Heart left ventricle (tissue), 16 donors: ENCODE data around the gene SMPD3. TPM values are rescaled to one million over a fixed set of nuclear protein-coding genes. Genes with fewer than 3 reads are reported as not detected.

ENCODE experiments used
- ATAC-seq, 4 donors: fragments of 200-7000 bp; cut with Tn5 transposase; one replicate each; pipeline ENCODE4 v1.9.1; 2020 to 2022; ENCODE audit warnings: moderate library complexity in 4 of 4, mild to moderate bottlenecking in 3 of 4, moderate number of reproducible peaks in 1 of 4
- DNase-seq, 5 donors: peaks; one replicate each; pipeline ENCODE4 v3.0.0-alpha.2; 2020
- H3K27ac ChIP-seq, 12 donors: fragments of 200-600 bp; sonication (generic) in 4 of 12; one replicate each; pipeline versions ENCODE4 v1.5.0 to v1.8.0; 2016 to 2022; ENCODE audit warnings: mild to moderate bottlenecking in 2 of 12
- H3K27me3 ChIP-seq, 9 donors: fragments of 200-600 bp; sonication (generic) in 2 of 9; one replicate each; pipeline versions ENCODE4 v1.5.1 to v1.8.0; 2016 to 2022; ENCODE audit warnings: mild to moderate bottlenecking in 3 of 9
- H3K36me3 ChIP-seq, 9 donors: fragments of 200-600 bp; sonication (generic) in 2 of 9; one replicate each; pipeline versions ENCODE4 v1.5.0 to v1.8.0; 2018 to 2022; ENCODE audit warnings: mild to moderate bottlenecking in 2 of 9
- H3K4me1 ChIP-seq, 12 donors: fragments of 200-600 bp; sonication (generic) in 4 of 12; one replicate each; pipeline versions ENCODE4 v1.5.0 to v1.8.0; 2016 to 2022; ENCODE audit warnings: mild to moderate bottlenecking in 3 of 12
- H3K4me3 ChIP-seq, 12 donors: fragments of 200-600 bp; sonication (generic) in 4 of 12; one replicate each; pipeline versions ENCODE4 v1.5.0 to v1.8.0; 2017 to 2022; ENCODE audit warnings: mild to moderate bottlenecking in 9 of 12, moderate library complexity in 4 of 12
- H3K9me3 ChIP-seq, 12 donors: fragments of 200-600 bp; sonication (generic) in 4 of 12; one replicate each; pipeline versions ENCODE4 v1.5.0 to v1.8.0; 2016 to 2022; ENCODE audit warnings: mild to moderate bottlenecking in 1 of 12
- POLR2A ChIP-seq, 2 donors: fragments of 450-650 bp; IDR thresholded peaks; one replicate each; pipeline ENCODE4 v1.6.1; 2017; ENCODE audit warnings: antibody characterized with exemption in 2 of 2, mild to moderate bottlenecking in 2 of 2, moderate library complexity in 2 of 2
- WGBS, 4 donors: extraction: QIAGEN DNeasy Blood & Tissue Kit in 2 of 4; methylation state at CpG; one replicate each; pipeline versions ENCODE4 v1.1.5 to v1.1.7; 2013 to 2018; 5-methylcytosine and 5-hydroxymethylcytosine counted together
- intact Hi-C, 10 donors: fragments of 100-400 bp; cut with DNase I; formaldehyde crosslinking; loops; one replicate each; pipeline versions ENCODE4 v1.11.1 to v1.14.2; 2022
- polyA plus RNA-seq, 2 donors: library from polyadenylated mRNA; stranded (reverse); fragments of 200-250 nt; gene quantifications; one replicate each; pipeline ENCODE4 v1.2.3, GENCODE V29; 2013
- total RNA-seq, 9 donors: library from RNA; depleted of rRNA in 2 of 9; stranded (reverse); fragments of >200 nt in 2 of 9; fragmentation: NEBNext Ultra II Directional in 3 of 9; extraction: Animal tissue kit (Norgen Biotek cat#: 25700) in 3 of 9; gene quantifications; one replicate each; pipeline versions ENCODE4 v1.1.0 to v1.2.4, GENCODE V29; 2016 to 2023
- TF ChIP-seq, protein P1 (sequence below), 12 donors: fragments of 200-600 bp; sonication (generic) in 4 of 12; IDR thresholded peaks; one replicate each; pipeline versions ENCODE4 v1.5.0 to v1.8.0; 2018 to 2022; ENCODE audit warnings: antibody characterized with exemption in 12 of 12, mild to moderate bottlenecking in 5 of 12
- donor health status: ischemic (EF 13 %, LVEDD 7.1; RV severe dilation, severe dysfunction).
- donor health status: healthy with polysubstance abuse.
- donor health status: DM: no; HTN: yes; CAD: no.
- donor health status: DM: no; HTN: no; CAD: no.
- donor health status: ischemic (EF 25% LVEDD 6.9; RV normal size, moderate dysfunction).
- donor health status: ischemic (EF 25% LVEDD 5.7; RV mildly dilated, moderate dysfunction).
- donor health status: healthy.
- donor health status: DM: yes; HTN: yes; CAD: no.
- donor health status: ischemic (EF 35%, LVEDD 5.7; RV mildly dilated, moderate dysfunction).
- donor health status: nonischemic (EF 11% LVEDD 7.7; RV severe dilation, severe dysfunction).
- donor health status: DM: yes; HTN: yes; CAD: no.
- donor health status: PGD.
- donor health status: ischemic (EF 29% LVEDD 5.4; RV normal size, mild dysfunction).
- donor health status: nonischemic (EF 23%, LVEDD 6.1; RV moderate dilation, normal function).

The SMPD3 gene
- total and polyA plus RNA-seq, 11 donors, result 0.07 to 14.4 (median 0.17) TPM; not detected in 3

DNA sequence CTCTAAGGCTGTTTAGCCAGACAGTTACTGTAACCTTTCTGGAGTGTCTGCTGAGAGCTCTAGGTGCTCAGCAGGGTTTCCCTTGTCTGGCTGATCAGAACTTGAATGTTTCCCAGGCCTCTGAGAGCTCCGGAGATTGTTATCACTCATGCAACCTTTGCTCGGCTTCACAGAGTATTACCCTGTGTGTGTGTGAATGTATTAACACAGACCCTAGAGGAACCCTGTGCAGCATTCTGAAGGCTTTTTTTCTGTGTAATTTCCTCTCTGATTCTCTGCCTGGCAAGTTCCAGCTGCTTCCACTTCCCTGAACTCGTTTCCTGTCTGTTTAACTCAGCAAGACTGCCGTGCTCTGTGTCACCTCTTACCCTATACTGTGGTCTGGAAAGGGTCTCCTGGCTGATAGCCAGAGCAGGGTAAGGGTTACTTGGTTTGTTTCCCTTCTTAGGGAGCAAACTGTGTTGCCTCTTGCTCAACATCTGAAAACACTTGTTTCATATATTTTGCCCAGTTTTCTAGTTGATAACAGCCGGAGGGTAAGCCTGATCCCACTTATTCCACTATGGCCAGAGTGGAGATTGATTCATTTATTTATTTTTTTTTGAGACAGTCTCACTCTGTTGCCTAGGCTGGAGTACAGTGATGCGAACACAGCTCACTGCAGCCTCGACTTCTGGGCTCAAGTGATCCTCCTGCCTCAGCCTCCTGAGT is 115.7 kb downstream of the SMPD3 start:
- TF ChIP-seq, protein P1, sequence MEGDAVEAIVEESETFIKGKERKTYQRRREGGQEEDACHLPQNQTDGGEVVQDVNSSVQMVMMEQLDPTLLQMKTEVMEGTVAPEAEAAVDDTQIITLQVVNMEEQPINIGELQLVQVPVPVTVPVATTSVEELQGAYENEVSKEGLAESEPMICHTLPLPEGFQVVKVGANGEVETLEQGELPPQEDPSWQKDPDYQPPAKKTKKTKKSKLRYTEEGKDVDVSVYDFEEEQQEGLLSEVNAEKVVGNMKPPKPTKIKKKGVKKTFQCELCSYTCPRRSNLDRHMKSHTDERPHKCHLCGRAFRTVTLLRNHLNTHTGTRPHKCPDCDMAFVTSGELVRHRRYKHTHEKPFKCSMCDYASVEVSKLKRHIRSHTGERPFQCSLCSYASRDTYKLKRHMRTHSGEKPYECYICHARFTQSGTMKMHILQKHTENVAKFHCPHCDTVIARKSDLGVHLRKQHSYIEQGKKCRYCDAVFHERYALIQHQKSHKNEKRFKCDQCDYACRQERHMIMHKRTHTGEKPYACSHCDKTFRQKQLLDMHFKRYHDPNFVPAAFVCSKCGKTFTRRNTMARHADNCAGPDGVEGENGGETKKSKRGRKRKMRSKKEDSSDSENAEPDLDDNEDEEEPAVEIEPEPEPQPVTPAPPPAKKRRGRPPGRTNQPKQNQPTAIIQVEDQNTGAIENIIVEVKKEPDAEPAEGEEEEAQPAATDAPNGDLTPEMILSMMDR (IDR thresholded peaks at IDR 0.05), result no peak
- TF ChIP-seq POLR2A (IDR thresholded peaks at IDR 0.05), result no peak
- Histone ChIP-seq H3K4me1 (peaks cover 0 to 35% (median 7%) of the 10 kb centered on the region in 12 donors), H3K4me3 (no peak overlapping the region), H3K36me3 (peaks cover 0 to 76% (median 28%) of the 10 kb centered on the region in 9 donors), H3K27ac (peak overlapping the region in 10 of 12 donors; percentile 18 to 82 (median 50)), H3K27me3 (no peaks in the 10 kb centered on the region), H3K9me3 (no peaks in the 10 kb centered on the region)
- peak in 3 of 5 donors; percentile 50 to 67 (median 64) for DNase-seq
- ATAC-seq, result peak in 3 of 4 donors; percentile 27 to 69 (median 65)
- intact Hi-C loops, result no loop called here
- 54 to 59% (median 56%) methylated on average over 7 of the region's 7 CpGs for WGBS, 4 donors

DNA sequence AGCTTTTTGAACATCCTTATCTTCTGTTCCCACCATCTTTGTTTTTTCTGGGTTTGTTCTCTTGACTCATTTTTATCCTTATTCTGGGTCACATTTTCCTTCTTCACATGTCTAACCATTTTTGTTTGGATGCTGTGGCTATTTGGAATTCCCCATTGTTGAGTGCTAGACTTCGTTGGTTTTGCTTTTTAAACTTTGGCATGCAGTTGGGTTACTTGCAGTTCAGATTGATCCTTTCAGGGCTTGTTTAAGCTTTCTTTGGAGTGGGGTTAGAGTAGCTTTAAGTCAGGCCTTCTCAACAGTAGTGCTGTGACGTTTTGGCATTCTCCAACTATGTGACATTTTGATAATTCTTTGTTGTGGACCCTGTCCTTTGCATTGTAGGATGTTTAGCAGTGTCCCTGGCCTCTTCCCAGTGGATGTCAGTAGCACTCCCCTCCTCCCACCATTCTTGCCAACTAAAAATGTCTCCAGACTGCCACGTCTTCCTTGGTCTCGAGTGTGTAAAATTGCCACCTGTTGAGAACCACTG is 116.4 kb downstream of the SMPD3 start:
- intact Hi-C loops, result no loop called here
- no peak for TF ChIP-seq POLR2A (IDR thresholded peaks at IDR 0.05)
- TF ChIP-seq, protein P1 (IDR thresholded peaks at IDR 0.05), result no peak
- Histone ChIP-seq H3K27me3 (no peaks in the 10 kb centered on the region), H3K4me1 (peaks cover 0 to 35% (median 7%) of the 10 kb centered on the region in 12 donors), H3K27ac (peak overlapping the region in 9 of 12 donors; percentile 18 to 82 (median 51)), H3K9me3 (no peaks in the 10 kb centered on the region), H3K4me3 (no peak overlapping the region), H3K36me3 (peaks cover 0 to 73% (median 25%) of the 10 kb centered on the region in 9 donors)
- 24 to 46% (median 34%) methylated on average over 4 of the region's 4 CpGs for WGBS, 4 donors
- DNase-seq (no peak), ATAC-seq (no peak)

DNA sequence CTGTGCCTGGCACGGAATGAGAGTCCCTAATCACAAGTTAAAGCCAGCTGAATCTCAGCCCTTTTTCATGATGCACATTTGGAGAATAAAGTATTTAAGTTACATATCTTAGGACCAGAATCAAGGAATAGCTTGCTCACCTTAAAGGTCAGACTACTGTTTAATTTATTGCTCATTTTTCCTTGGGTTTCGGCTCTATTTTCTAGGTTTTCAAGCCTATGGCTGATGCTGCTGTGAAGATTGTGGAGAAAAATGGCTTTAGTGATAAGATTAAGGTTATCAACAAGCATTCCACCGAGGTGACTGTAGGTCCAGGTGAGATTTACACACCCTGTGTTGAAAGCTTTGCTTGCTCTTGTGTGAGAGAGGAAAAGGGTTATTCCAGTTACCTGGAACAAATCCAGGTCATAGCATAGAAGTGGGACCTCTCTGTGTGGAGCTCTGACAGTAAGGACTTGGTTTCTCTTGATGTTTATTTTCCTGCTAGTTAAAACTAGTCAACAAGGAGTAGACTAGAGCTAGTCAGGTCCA is 119.4 kb downstream of the SMPD3 start:
- ATAC-seq (no peak), DNase-seq (no peak)
- Histone ChIP-seq H3K27me3 (no peaks in the 10 kb centered on the region), H3K4me3 (no peak overlapping the region), H3K27ac (no peak overlapping the region), H3K36me3 (peaks cover 0 to 77% (median 47%) of the 10 kb centered on the region in 9 donors), H3K9me3 (no peaks in the 10 kb centered on the region), H3K4me1 (peaks cover 0 to 34% (median 7%) of the 10 kb centered on the region in 12 donors)
- 35 to 41% (median 39%) methylated on average over 3 of the region's 3 CpGs for WGBS, 4 donors
- intact Hi-C loops, result loop anchor here (1.0 to 10.0 kb wide), 10 partner anchors 67 to 244 kb away; partner anchors contain the start of genes SLC7A6 (in 2 of the 10) and NFATC3 (in 1 of the 10)
- TF ChIP-seq, protein P1 (IDR thresholded peaks at IDR 0.05), result peak in 1 of 12 donors; percentile 20
- no peak for TF ChIP-seq POLR2A (IDR thresholded peaks at IDR 0.05)
